Right hindlimb (tissue), 1 donor: ENCODE results near the gene PGAM1.
"Not testable (repeated sequence)": the region's sequence is repeated elsewhere in the genome, so short reads cannot be mapped to it uniquely, and the experiment has no call there.

ENCODE experiments used
- DNase-seq: peaks from one replicate; pipeline ENCODE4 v3.0.0-alpha.2; 2018

The PGAM1 gene

GRCh38 chr10:97408496-97408992 is 17.4 kb upstream of the PGAM1 start:
- no peak for DNase-seq

- DNase-seq = no peak
Measured at GRCh38 chr10:97411406-97411805, 14.6 kb upstream of the PGAM1 start.

GRCh38 chr10:97412891-97413304 is 13.1 kb upstream of the PGAM1 start:
- DNase-seq = no peak

- DNase-seq = no peak
Measured at GRCh38 chr10:97416565-97416964, 9.4 kb upstream of the PGAM1 start.

- DNase-seq = not testable (repeated sequence)
Measured at GRCh38 chr10:97423757-97424098, 2.3 kb upstream of the PGAM1 start.

GRCh38 chr10:97426776-97427570 is 982 bp downstream of the PGAM1 start:
- no peak for DNase-seq

- no peak for DNase-seq
Measured at GRCh38 chr10:97427571-97428179, 1.7 kb downstream of the PGAM1 start.

- DNase-seq = no peak
Measured at GRCh38 chr10:97428572-97428981, 2.6 kb downstream of the PGAM1 start.

- DNase-seq = no peak
Measured at GRCh38 chr10:97434055-97434454, 8.1 kb downstream of the PGAM1 start.

- DNase-seq = no peak
Measured at GRCh38 chr10:97434557-97434956, 8.6 kb downstream of the PGAM1 start.

- no peak for DNase-seq
Measured at GRCh38 chr10:97435211-97435610, 9.2 kb downstream of the PGAM1 start.

- no peak for DNase-seq
Measured at GRCh38 chr10:97442277-97442676, 16.3 kb downstream of the PGAM1 start.

- no peak for DNase-seq
Measured at GRCh38 chr10:97444212-97444611, 18.2 kb downstream of the PGAM1 start.

GRCh38 chr10:97445357-97445721 is 19.3 kb downstream of the PGAM1 start:
- no peak for DNase-seq

- DNase-seq = peak; percentile 96
Measured at GRCh38 chr10:97445722-97446639, 20.0 kb downstream of the PGAM1 start, which contains the start of the genes EXOSC1 and ZDHHC16. Gene EXOSC1 (minus strand): TSS chr10:97446006. CDS start chr10:97445985, 21 bp downstream. Gene ZDHHC16 (plus strand): TSS chr10:97446175. CDS start chr10:97451676, 5,501 bp downstream.

- no peak for DNase-seq
Measured at GRCh38 chr10:97450828-97451227, 24.8 kb downstream of the PGAM1 start.

GRCh38 chr10:97451605-97452004 is 25.6 kb downstream of the PGAM1 start:
- no peak for DNase-seq

- no peak for DNase-seq
Measured at GRCh38 chr10:97452352-97452751, 26.4 kb downstream of the PGAM1 start.

- DNase-seq = no peak
Measured at GRCh38 chr10:97454330-97455036, 28.5 kb downstream of the PGAM1 start.

GRCh38 chr10:97456034-97456685 is 30.2 kb downstream of the PGAM1 start:
- DNase-seq = no peak

GRCh38 chr10:97456686-97457065 is 30.7 kb downstream of the PGAM1 start:
- no peak for DNase-seq

- DNase-seq = no peak
Measured at GRCh38 chr10:97459111-97459510, 33.1 kb downstream of the PGAM1 start.
